HepG2 (cell line): ENCODE measurements around the gene MC1R. TPM values are rescaled to one million over a fixed set of nuclear protein-coding genes. Genes with fewer than 3 reads are reported as not detected.

ENCODE experiments used
- ESRRA ChIP-seq: sonication (generic); formaldehyde crosslinking; IDR thresholded peaks from 2 replicates; pipeline ENCODE4 v1.5.1; 2020; ENCODE audit warnings: mild to moderate bottlenecking, low read depth, missing genetic modification reagents
- MAZ ChIP-seq, 2 experiments: sonication (generic) in 1 of 2; formaldehyde crosslinking in 1 of 2; IDR thresholded peaks; 2 replicates each; pipeline versions ENCODE4 v1.5.0 to v1.6.1; 2012 to 2020; ENCODE audit warnings: low read depth in 2 of 2, mild to moderate bottlenecking in 2 of 2, borderline replicate concordance in 1 of 2, improper control_type of control experiment in 1 of 2, low read length in 1 of 2, missing genetic modification reagents in 1 of 2, moderate library complexity in 1 of 2
- MIER2 ChIP-seq: IDR thresholded peaks from 2 replicates; pipeline ENCODE4 v1.6.1; 2016; ENCODE audit warnings: missing biosample characterization, missing genetic modification reagents
- MYPOP ChIP-seq: sonication (generic); formaldehyde crosslinking; IDR thresholded peaks from 2 replicates; pipeline ENCODE4 v1.8.1; 2023; ENCODE audit warnings: mild to moderate bottlenecking, moderate library complexity, missing genetic modification reagents
- POLR2AphosphoS5 ChIP-seq: IDR thresholded peaks from 2 replicates; pipeline ENCODE4 v1.6.1; 2012; ENCODE audit warnings: low read depth, low read length
- RAD21 ChIP-seq: fragments of 450-650 bp; formaldehyde crosslinking; IDR thresholded peaks from 2 replicates; pipeline ENCODE4 v1.5.0; 2020; ENCODE audit warnings: mild to moderate bottlenecking
- SOX13 ChIP-seq, 3 experiments: fragments of 450-650 bp in 1 of 3; sonication (generic) in 1 of 3; formaldehyde crosslinking in 1 of 3; IDR thresholded peaks in 2 of 3; conservative IDR thresholded peaks in 1 of 3; 2 replicates each; pipeline versions ENCODE4 v1.5.0 to v1.6.1; 2016 to 2020; ENCODE audit warnings: antibody characterized with exemption in 1 of 3, mild to moderate bottlenecking in 1 of 3, missing compliant biosample characterization in 1 of 3, missing genetic modification reagents in 1 of 3, moderate library complexity in 1 of 3
- TCF7L2 ChIP-seq: IDR thresholded peaks from 2 replicates; pipeline ENCODE4 v1.6.1; 2011; ENCODE audit warnings: mild to moderate bottlenecking, low read depth, low read length, moderate library complexity
- TMF1 ChIP-seq: sonication (generic); formaldehyde crosslinking; IDR thresholded peaks from 2 replicates; pipeline ENCODE4 v1.8.1; 2022; ENCODE audit warnings: low read depth, missing genetic modification reagents
- ZBED4 ChIP-seq: sonication (generic); formaldehyde crosslinking; IDR thresholded peaks from 2 replicates; pipeline ENCODE4 v1.4.0; 2020; ENCODE audit warnings: missing genetic modification reagents, borderline replicate concordance
- ZBTB2 ChIP-seq: sonication (generic); formaldehyde crosslinking; IDR thresholded peaks from 2 replicates; pipeline ENCODE4 v1.8.0; 2022; ENCODE audit warnings: low read depth, missing genetic modification reagents
- ZC3H13 ChIP-seq: sonication (generic); formaldehyde crosslinking; IDR thresholded peaks from 2 replicates; pipeline ENCODE4 v1.8.1; 2023; ENCODE audit warnings: mild to moderate bottlenecking, missing genetic modification reagents, moderate library complexity
- ZFAT ChIP-seq: sonication (generic); formaldehyde crosslinking; conservative IDR thresholded peaks from 2 replicates; pipeline ENCODE4 v1.8.1; 2023; ENCODE audit warnings: missing genetic modification reagents, inconsistent platforms
- ZFP82 ChIP-seq: sonication (generic); formaldehyde crosslinking; IDR thresholded peaks from 2 replicates; pipeline ENCODE4 v1.5.1; 2020; ENCODE audit warnings: mild to moderate bottlenecking, missing genetic modification reagents, borderline replicate concordance
- ZFYVE20 ChIP-seq: sonication (generic); formaldehyde crosslinking; IDR thresholded peaks from 2 replicates; pipeline ENCODE4 v1.8.0; 2023; ENCODE audit warnings: low read depth, mild to moderate bottlenecking, moderate library complexity, missing genetic modification reagents, borderline replicate concordance
- ZNF136 ChIP-seq: sonication (generic); formaldehyde crosslinking; IDR thresholded peaks from 2 replicates; pipeline ENCODE4 v1.8.1; 2022; ENCODE audit warnings: low read depth, mild to moderate bottlenecking, moderate library complexity, missing genetic modification reagents
- ZNF280B ChIP-seq: sonication (generic); formaldehyde crosslinking; IDR thresholded peaks from 2 replicates; pipeline ENCODE4 v1.5.0; 2020; ENCODE audit warnings: missing genetic modification reagents, mild to moderate bottlenecking, borderline replicate concordance
- ZNF335 ChIP-seq: sonication (generic); formaldehyde crosslinking; IDR thresholded peaks from 2 replicates; pipeline ENCODE4 v1.4.0; 2020; ENCODE audit warnings: missing genetic modification reagents
- ZNF558 ChIP-seq: sonication (generic); formaldehyde crosslinking; IDR thresholded peaks from 2 replicates; pipeline ENCODE4 v1.9.0; 2022; ENCODE audit warnings: mild to moderate bottlenecking, missing genetic modification reagents, borderline replicate concordance
- polyA plus RNA-seq, 8 experiments: library from polyadenylated mRNA; depleted of rRNA in 3 of 8; stranded (reverse) in 7 of 8; unstranded in 1 of 8; fragments of >200 nt; fragmentation: Illumina TruSeq in 4 of 8; extraction: Trizol in 4 of 8; gene quantifications; 2 replicates each; pipeline versions ENCODE4 v1.2.1 to v1.2.3, GENCODE V29; 2011 to 2016; ENCODE audit warnings: low read depth in 4 of 8, missing spikeins in 1 of 8, mixed read lengths in 1 of 8; ENCODE audit not compliant: insufficient read depth in 1 of 8
- total RNA-seq, 5 experiments: library from RNA; depleted of rRNA; stranded (reverse); fragments of >200 nt; fragmentation: Illumina TruSeq; extraction: Trizol; gene quantifications; 2 replicates each; pipeline ENCODE4 v1.2.3, GENCODE V29; 2016; ENCODE audit warnings: low read depth in 1 of 5

MC1R gene
- total and polyA plus RNA-seq, 2 of the 13 experiments (the other 11 are each of a cell fraction or from before 2014, with no cell fraction given), result 9.1 to 14.8 TPM

- TF ChIP-seq MIER2 (CRISPR knock-in tag) (no peak), TCF7L2 (no peak), TMF1 (CRISPR knock-in tag) (no peak), MYPOP (CRISPR knock-in tag) (no peak), ZC3H13 (CRISPR knock-in tag) (peak; percentile 92), ZFYVE20 (CRISPR knock-in tag) (no peak), SOX13 (IDR thresholded peaks at IDR 0.05) (no peak), SOX13 (CRISPR knock-in tag; conservative IDR thresholded peaks at IDR 0.05 in 1 of 2, IDR thresholded peaks at IDR 0.05 in 1 of 2) (no peak), ZBTB2 (no peak), ZNF558 (CRISPR knock-in tag) (no peak), ZFAT (CRISPR knock-in tag) (no peak), ZFP82 (no peak), RAD21 (CRISPR knock-in tag) (no peak), ZNF335 (CRISPR knock-in tag) (no peak), MAZ (IDR thresholded peaks at IDR 0.05; ENCODE audit: borderline replicate concordance, low read depth, low read length) (no peak), MAZ (CRISPR knock-in tag; IDR thresholded peaks at IDR 0.05; ENCODE audit: low read depth) (no peak), POLR2AphosphoS5 (no peak), ZBED4 (CRISPR knock-in tag) (no peak), ZNF280B (no peak), ZNF136 (no peak), ESRRA (CRISPR knock-in tag) (no peak)
These were observed 1.1 kb downstream of the MC1R start (continued) for GRCh38 chr16:89919535-89920406.
